ENCODE results near the gene DCUN1D4.
A peak's percentile ranks its signal among the peaks of the same experiment; 100 is the strongest.

DCUN1D4 gene

GRCh38 chr4:51842554-51843308 is at the start of gene DCUN1D4:
DCUN1D4 (plus strand) TSS chr4:51843153; CDS start chr4:51843243, 90 bp downstream.
- DNase-seq (ENCODE audit: low read depth in 2 of 2) = peak; percentile 100

GRCh38 chr4:51820443-51821234 is 22.3 kb upstream of the DCUN1D4 start:
- DNase-seq (ENCODE audit: low read depth in 2 of 2) = no peak

DNA sequence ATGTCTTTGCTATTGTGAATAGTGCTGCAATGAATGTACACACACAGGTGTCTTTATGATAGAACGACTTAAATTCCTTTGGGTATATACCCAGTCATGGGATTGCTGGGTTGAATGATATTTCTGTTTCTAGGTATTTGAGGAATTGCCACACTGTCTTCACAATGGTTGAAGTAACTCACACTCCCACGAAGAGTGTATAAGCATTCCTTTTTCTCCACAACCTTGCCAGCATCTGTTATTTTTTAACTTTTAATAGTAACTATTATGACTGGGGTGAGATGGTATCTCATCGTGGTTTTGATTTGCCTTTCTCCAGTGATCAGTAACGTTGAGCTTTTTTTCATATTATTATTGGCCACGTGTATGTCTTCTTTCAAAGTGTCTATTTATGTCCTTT is 17.6 kb upstream of the DCUN1D4 start:
- DNase-seq (ENCODE audit: low read depth in 2 of 2) = no peak

DNA sequence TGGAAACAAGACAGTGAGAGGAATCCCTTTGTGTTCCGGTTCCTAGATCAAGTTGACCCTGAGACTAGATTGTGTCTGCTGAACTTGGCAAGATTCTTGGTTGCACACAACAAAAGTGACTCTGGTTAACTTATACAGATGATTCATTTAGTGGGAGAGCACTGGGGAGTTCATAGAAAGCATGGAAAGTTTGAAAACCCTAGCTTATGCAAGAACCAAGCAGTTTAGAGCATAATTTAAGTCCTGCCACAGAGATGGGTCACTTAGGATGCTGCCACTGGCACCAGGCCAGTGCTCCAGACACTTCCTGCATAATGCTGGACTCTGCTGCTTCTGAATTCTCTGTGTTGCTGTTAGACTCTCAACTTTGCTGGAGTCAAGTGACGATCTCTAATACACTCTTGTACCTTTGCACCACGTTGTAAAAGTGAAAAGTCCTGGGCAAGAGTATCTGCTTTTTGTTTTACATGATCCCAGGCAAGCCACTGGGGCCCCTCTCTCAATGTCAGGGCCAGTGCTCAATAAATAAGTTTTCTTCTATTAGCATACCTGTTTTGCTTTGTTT is 12.7 kb upstream of the DCUN1D4 start:
- no peak for DNase-seq (ENCODE audit: low read depth in 2 of 2)

DNA sequence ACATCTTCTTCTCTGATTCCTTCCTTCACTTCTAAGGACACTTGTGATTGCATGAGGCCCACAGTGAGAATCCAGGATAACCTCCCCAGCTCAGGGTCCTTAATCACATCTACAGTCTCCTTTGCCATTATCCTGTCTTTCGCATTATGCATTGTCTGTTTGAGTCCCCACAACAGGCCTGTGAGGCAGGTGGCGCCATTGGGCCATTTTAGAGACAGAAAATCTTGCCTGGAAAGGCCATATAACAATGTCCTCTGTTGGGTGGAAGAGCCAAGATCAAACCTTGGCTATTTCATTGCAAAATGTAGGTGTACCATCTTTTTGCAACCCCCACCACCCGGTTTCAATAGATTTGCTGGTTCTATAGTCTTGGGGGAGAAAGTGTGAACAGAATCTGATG is 11.8 kb upstream of the DCUN1D4 start:
- DNase-seq (ENCODE audit: low read depth in 2 of 2) = peak in 1 of 2 experiments; percentile 12

DNA sequence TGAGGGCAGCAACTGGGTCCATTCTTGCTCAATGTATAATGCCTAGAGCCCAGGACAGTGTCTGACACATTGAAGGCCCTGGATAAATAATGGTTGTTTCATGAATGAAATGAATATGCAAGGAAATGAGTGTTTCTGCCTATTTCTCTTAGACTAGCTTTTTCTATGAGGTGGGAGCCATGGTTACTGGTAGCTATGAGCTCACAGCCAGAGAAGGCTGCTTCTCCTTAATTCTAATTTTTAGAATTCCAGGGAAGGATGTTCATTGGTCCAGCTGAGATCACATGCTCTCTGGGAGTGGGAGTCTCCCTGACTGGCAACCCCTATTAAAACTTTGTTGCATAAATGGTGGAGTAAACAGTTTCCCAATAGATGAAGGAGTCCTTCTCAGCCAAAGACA is 9.7 kb upstream of the DCUN1D4 start:
- no peak for DNase-seq (ENCODE audit: low read depth in 2 of 2)

GRCh38 chr4:51835079-51835478 is 7.9 kb upstream of the DCUN1D4 start:
- no peak for DNase-seq (ENCODE audit: low read depth in 2 of 2)

GRCh38 chr4:51835855-51836254 is 7.1 kb upstream of the DCUN1D4 start:
- no peak for DNase-seq (ENCODE audit: low read depth in 2 of 2)

GRCh38 chr4:51836549-51836948 is 6.4 kb upstream of the DCUN1D4 start:
- no peak for DNase-seq (ENCODE audit: low read depth in 2 of 2)

GRCh38 chr4:51840781-51841180 is 2.2 kb upstream of the DCUN1D4 start:
- DNase-seq (ENCODE audit: low read depth in 2 of 2) = no peak

GRCh38 chr4:51842167-51842553 is 793 bp upstream of the DCUN1D4 start:
- DNase-seq (ENCODE audit: low read depth in 2 of 2) = peak in 1 of 2 experiments; percentile 5

GRCh38 chr4:51843309-51844152 is 578 bp downstream of the DCUN1D4 start:
- DNase-seq (ENCODE audit: low read depth in 2 of 2) = peak in 1 of 2 experiments; percentile 7

GRCh38 chr4:51844153-51845054 is 1.5 kb downstream of the DCUN1D4 start:
- peak; percentile 74 to 76 for DNase-seq (ENCODE audit: low read depth in 2 of 2)

- DNase-seq (ENCODE audit: low read depth in 2 of 2) = no peak
Measured at GRCh38 chr4:51845055-51845426, 2.1 kb downstream of the DCUN1D4 start.

DNA sequence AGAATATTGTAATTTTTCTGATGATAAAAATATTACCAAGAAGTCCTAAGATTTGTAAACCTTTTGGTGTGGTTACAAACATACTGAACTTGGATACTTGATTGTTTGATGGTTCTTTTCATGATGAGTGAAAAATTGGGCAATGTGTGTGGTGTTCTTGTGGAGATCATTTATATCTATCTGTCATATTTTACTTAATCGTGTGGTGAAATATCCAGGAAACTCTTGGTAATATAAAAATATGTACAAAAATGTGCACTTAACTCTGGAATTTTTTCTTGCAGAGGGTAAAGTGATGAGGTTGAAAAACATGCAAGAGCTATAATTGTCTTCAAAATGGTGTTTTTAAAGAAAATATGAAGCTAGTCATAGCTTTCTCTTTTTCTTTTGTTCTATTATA is 2.8 kb downstream of the DCUN1D4 start:
- DNase-seq (ENCODE audit: low read depth in 2 of 2) = peak in 1 of 2 experiments; percentile 23

- DNase-seq (ENCODE audit: low read depth in 2 of 2) = no peak
Measured at GRCh38 chr4:51849430-51849829, 6.5 kb downstream of the DCUN1D4 start.

GRCh38 chr4:51850294-51850693 is 7.3 kb downstream of the DCUN1D4 start:
- DNase-seq (ENCODE audit: low read depth in 2 of 2) = no peak

DNA sequence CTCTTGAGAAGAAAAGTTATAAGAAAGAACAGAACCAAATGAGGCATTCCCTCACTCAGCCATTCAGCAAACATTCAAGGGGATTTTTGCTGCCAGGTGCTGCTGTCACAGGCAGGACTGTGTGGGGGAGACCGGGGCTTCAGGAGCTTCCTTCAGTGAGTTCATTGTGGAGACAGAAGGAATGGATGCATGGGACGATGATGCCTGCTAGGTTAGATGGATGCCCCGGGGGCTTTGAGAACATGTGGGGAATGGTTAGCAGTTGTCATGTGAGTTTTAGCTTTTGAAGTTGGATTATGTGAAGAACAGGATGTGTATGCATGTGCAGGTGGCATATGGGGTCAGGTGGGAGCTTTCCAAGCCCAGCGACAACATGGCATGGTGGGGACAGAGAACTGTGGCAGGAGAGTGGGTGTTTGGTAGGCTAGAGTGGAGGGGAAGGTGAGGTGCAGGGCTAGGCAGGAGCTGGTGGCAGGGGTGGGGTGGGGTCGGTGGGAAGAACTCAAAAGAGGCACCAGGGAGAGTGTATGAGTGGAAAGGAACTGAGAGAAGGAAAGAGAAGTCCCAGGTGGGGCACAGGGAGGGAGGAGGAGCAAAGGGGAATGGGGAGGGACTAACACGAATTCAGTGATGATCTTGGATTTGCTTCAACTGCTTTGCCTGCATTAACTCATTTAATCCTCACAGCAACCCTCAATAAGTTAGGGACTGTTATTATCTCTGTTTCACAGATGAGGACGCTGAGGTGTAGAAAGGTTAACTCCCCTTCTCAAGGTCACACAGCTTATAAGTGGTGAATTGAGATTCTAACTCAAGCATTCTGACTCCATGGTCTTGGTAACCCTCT is 8.4 kb downstream of the DCUN1D4 start:
- no peak for DNase-seq (ENCODE audit: low read depth in 2 of 2)

- no peak for DNase-seq (ENCODE audit: low read depth in 2 of 2)
Measured at GRCh38 chr4:51851937-51852290, 9.0 kb downstream of the DCUN1D4 start.
